Measurements from ENCODE around the gene KCP. TPM values are rescaled to one million over a fixed set of nuclear protein-coding genes. Genes with fewer than 3 reads are reported as not detected.
A peak's percentile ranks its signal among the peaks of the same experiment; 100 is the strongest.

The KCP gene
- total and polyA plus RNA-seq, 2 of the 13 experiments (the other 11 are each of a cell fraction or from before 2014, with no cell fraction given): 0.37 to 1.0 TPM

- TF ChIP-seq NR2F2 (IDR thresholded peaks at IDR 0.05; ENCODE audit: borderline replicate concordance, low read depth): no peak
- no peak for TF ChIP-seq ZNF75D (CRISPR knock-in tag; IDR thresholded peaks at IDR 0.05; ENCODE audit: borderline replicate concordance)
- no peak for TF ChIP-seq SMC3 (IDR thresholded peaks at IDR 0.05; ENCODE audit: low read length)
- TF ChIP-seq ZFP37 (CRISPR knock-in tag; IDR thresholded peaks at IDR 0.05; ENCODE audit: borderline replicate concordance): no peak
- TF ChIP-seq, protein P1, sequence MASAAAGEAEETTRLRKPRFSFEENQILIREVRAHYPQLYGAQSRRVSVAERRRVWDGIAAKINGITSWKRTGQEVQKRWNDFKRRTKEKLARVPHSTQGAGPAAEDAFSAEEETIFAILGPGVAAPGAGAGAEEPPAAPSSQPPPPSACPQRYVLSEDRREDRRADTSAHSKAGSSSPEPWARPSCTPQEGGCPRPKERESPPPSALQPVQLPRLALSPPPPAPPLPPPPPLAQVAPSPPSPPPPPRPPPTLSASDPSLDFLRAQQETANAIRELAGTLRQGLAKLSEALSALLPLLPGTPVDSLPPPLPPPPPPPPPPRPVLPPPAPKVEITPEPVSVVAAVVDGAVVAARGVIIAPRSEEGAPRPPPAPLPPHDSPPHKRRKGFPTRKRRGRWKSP (CRISPR knock-in tag; IDR thresholded peaks at IDR 0.05): no peak
- no peak for TF ChIP-seq ZHX2 (IDR thresholded peaks at IDR 0.05; ENCODE audit: low read depth)
- TF ChIP-seq ZHX2 (CRISPR knock-in tag; IDR thresholded peaks at IDR 0.05; ENCODE audit: borderline replicate concordance): no peak
- TF ChIP-seq ZNF331 (CRISPR knock-in tag; IDR thresholded peaks at IDR 0.05): 0 out of 2 replicates have a peak, but pooled peaks have one; percentile 25
- TF ChIP-seq TRIM22 (IDR thresholded peaks at IDR 0.05): no peak
- no peak for TF ChIP-seq HMG20A (CRISPR knock-in tag; IDR thresholded peaks at IDR 0.05; ENCODE audit: borderline replicate concordance)
- TF ChIP-seq ZNF180 (CRISPR knock-in tag; IDR thresholded peaks at IDR 0.05; ENCODE audit: borderline replicate concordance, low read depth): no peak
- no peak for TF ChIP-seq ZFP36L1 (CRISPR knock-in tag; IDR thresholded peaks at IDR 0.05)
- TF ChIP-seq ZFY (CRISPR knock-in tag; IDR thresholded peaks at IDR 0.05): peak; percentile 78
- no peak for TF ChIP-seq CCDC6 (CRISPR knock-in tag; IDR thresholded peaks at IDR 0.05)
- no peak for TF ChIP-seq HIVEP1 (CRISPR knock-in tag; IDR thresholded peaks at IDR 0.05)
- peak; percentile 58; the same call in 1 of the 2 replicates for TF ChIP-seq MYC (CRISPR knock-in tag; IDR thresholded peaks at IDR 0.05; ENCODE audit: borderline replicate concordance)
- TF ChIP-seq ZNF800 (CRISPR knock-in tag; IDR thresholded peaks at IDR 0.05): no peak
Measured at GRCh38 chr7:128883622-128884448, 26.7 kb downstream of the KCP start (continued).
